GM18502 (cell line): ENCODE data around the gene MYO16.
"Not testable (repeated sequence)": the region's sequence is repeated elsewhere in the genome, so short reads cannot be mapped to it uniquely, and the experiment has no call there.

Experiments
- ATAC-seq: cut with Tn5 transposase; IDR thresholded peaks from one replicate; pipeline ENCODE4 v1.9.1; 2021; ENCODE audit warnings: mild to moderate bottlenecking; ENCODE audit not compliant: unreplicated experiment, poor library complexity

The MYO16 gene

DNA sequence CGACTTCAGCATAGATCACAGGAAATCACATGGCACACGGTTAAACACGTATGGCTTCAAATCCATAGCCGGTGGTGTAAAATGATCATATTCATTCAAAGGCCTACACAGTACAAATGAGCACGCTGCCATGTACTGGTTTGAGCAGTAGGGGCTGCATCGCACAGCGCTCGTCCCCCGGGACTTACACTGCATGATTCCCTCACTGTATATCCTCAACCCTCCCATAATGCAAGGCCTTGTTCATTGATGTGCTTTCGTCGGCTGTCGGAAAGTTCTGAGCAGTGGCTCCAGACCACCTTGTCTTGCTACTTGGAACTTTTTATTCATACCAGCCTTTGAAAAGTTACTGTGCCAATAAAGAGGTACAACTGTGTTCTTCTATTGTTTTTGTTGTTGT is 578.2 kb downstream of the MYO16 start:
- no peak for ATAC-seq

DNA sequence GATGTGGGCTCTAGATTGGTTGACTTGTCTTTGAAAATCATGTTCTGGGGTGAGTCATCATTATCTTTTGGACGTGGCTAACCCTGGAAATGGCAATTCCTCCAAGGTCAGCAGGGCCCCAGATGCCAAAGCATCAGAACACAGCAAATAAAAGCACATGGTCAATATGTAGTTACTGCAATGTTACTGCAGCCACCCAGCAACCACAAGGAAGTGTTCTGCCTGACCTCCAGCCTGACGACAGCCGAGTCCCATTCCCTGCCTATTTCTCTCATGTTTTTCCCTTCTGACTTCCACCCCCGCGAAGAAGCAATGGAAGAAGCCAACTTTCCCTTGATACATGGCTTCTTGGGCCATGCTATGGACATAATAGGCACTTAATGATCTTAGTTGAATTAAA is 579.1 kb downstream of the MYO16 start:
- ATAC-seq = no peak

DNA sequence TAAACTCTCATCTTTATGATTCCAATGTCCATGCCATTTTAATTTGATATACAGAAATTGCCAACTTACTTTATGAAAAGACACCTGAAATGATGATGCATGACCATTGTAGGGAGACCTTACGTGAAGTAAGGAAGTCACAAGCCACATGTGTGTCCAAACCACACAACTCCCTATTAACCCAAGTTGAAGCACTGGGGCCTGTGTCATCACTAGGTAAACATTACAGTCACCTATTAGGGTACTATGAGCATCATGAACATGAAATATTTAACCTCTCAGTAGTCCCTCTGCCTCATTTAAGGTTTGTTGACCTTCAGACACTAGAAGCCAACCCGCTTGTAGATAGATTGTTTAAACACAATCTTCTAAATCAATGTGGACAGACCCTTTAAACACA is 580.1 kb downstream of the MYO16 start:
- ATAC-seq = no peak

DNA sequence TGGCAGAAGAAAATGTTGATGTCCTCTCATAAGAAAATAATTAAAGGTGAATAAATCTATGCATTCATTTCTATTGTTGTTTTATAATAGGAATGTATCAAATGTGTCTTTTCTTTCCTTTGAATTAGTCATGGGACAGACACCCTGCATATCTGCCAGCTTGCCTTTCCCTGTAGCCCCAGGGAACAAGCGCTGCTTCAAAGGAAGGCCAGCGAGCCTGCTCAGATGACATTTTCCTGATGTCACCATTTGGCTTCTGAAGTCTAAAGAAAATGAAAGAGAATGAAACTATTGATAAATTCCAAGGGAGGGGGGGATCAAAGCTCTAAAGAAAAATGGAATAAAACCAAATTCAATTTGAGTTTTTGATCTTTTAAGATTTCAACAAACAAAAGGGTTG is 582.2 kb downstream of the MYO16 start:
- no peak for ATAC-seq

DNA sequence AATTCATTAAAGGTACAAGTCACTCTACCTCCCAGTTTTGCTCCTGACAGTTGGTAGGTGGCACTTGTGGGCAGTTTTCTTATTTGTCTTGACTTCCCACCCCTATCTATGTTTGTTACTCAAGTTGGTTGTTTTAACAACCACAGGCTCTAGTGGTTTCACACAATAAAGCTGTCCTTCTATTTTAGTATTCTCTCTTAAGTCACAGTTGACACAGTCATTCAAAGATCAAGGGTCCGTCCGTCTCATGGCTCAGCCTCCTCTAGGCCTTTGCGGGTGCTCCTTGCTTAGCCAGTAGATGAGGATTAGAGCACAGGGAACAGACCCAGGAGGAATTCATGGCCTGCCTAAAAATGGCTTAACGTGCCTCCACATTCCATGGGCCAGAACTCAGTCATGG is 583.2 kb downstream of the MYO16 start:
- ATAC-seq = no peak

DNA sequence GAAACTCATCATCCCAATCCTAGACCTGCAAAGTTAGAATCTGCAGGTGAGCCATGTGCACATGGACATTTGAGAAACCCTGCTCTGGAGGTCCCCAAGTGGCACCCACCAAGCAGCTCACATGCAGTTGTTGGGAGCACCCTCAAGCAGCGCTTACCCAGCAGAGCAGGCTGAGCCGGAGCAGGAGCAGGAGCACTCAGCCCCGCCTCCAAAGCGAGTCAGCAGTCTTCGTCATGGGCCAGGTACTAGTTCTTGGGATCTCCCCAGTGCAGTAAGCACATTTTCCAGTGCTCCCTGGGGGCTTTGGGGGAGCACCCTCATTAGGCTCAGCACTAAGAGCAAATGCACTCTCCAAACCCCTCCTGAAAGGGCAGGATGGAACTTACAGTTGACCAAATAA is 584.3 kb downstream of the MYO16 start:
- no peak for ATAC-seq

DNA sequence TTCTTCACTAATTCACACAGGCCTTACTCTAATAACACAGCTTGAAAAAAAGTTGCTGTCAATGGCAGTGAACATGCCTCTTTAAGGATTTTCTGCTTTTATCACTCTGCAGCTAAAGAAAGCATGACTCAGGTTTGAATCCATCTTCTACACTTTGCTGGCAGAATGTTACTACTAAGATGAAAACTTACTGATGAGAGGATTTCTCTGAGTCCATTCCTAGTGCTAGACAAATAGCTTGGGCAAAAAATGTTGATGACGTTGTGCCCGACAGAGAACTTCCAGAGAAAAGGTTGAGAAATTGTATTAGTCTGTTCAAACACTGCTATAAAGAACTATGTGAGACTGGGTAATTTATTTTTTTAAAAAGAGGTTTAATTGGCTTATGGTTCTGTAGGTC is 585.0 kb downstream of the MYO16 start:
- no peak for ATAC-seq

DNA sequence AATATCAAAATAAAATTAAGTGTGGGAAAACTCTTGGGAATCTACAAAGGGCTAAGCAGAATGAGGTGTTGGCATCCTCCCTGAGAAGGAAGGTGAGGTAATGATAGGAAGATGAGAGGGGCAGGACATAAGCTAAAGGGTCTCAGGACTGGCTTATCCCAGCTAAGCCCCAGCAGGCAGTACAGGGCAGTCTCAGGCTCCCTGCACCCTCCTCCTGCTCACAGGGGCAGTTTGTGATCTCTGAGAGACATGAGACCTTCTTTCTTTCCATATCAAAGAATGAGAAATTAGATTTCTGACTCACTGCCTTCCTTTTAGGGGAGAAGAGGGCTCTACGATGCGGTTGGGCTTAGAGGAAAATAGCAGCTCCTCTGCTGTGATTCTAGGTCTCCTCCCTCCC is 586.0 kb downstream of the MYO16 start:
- no peak for ATAC-seq

DNA sequence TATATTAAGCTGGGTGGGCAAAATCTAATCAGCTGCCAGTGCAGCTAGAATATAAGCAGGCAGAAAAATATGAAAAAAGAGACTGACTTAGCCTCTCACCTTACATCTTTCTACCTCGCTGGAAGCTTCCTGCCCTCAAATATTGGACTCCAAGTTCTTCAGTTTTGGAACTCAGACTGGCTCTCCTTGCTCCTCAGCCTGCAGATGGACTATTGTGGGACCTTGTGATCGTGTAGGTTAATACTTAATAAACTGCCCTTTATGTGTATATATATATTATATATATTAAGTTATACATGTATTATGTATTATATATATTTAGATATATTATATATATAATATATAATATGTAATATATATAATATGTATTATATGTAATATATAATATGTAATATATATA is 588.1 kb downstream of the MYO16 start:
- not testable (repeated sequence) for ATAC-seq

DNA sequence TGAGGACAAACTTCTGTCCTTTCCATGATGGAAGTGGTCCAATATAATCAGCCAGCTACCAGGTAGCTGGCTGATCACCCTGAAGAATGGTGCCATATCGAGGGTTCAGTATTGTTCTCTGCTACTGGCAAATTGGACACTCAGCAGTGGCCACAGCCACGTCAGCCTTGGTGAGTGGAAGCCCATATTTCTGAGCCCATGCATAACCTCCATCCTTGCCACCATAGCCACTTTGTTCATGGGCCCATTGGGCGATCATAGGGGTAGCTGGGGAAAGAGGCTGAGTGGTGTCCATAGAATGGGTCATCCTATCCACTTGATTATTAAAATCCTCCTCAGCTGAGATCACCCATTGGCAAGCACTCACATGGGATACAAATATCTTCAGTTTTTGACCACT is 591.2 kb downstream of the MYO16 start:
- no peak for ATAC-seq

DNA sequence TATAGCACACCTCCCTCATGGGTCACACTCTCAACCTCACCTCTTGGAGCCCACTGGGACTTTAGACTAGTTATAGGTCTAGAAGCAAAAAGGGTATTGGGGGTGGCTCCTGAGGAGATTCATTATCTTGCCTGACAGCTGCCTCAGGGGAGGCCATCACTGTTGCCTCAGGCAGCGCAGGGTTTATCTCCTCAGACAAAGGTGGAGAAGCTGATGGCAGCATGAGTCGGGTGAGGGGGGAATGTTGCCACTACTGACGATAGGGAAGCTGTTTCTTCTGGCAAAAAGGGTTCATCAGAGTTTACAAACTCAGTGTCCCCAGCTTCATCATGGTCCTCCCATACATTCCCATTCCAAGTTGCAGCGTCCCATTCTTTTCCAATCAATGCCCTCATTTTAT is 594.6 kb downstream of the MYO16 start:
- ATAC-seq = no peak

DNA sequence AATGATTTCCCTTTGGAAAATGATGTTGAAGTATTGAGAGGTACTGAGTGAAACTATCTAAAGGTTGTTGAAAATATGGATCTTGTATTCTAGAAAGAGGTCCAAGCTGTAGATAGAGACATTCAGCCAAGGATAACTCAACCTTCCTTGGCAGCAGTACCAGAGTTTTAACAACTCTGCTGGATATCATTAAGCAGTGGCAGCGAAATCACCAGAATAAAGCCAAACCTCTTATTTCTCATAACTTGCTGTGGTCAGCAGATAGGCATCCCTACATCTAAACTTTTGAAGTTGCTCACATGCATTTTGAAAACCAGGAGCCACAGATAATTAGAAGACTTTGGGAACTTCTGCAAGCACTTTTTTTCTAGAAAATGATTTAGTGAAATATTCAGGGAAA is 597.2 kb downstream of the MYO16 start:
- no peak for ATAC-seq

DNA sequence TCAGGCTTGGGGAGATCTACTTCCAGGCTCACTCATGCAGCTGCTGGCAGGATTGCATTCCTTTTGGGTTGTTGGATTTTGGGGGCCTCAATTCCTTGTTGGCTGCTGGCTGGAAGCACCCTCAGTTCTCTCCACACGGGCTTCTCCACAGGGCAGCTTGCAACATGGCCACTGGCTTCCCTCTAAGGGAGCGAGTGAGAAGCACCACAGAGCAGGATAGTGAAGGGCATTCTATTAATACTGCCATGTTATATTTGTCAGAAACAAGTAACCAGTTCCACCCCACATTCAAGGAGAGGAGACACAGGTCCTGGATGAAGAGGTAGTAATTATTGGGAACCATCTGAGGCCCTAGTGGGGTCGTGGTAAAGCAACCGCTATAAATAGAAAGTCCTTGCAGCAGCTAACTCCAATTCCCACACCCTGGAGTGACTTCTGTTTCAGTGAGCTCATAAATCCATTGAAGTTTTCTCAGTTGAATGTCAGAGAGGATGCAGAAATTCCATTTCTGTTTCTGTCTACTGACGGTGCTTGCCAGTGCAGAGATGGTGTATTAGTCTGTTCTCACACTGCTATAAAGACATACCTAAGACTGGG is 598.0 kb downstream of the MYO16 start:
- no peak for ATAC-seq

DNA sequence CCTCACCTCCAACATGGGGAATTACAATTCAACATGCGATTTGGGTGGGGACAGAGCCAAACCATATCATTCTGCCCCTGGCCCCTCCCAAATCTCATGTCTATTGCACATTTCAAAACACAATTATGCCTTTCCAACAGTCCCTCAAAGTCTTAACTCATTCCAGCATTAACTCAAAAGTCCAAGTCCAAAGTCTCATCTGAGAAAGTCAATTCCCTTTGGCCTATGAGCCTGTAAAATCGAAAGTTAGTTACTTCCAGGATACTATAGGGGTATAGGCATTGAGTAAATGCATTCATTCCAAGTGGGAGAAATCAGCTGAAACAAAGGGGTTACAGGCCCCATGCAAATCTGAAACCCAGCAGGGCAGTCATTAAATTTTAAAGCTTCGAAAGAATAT is 598.8 kb downstream of the MYO16 start:
- no peak for ATAC-seq

DNA sequence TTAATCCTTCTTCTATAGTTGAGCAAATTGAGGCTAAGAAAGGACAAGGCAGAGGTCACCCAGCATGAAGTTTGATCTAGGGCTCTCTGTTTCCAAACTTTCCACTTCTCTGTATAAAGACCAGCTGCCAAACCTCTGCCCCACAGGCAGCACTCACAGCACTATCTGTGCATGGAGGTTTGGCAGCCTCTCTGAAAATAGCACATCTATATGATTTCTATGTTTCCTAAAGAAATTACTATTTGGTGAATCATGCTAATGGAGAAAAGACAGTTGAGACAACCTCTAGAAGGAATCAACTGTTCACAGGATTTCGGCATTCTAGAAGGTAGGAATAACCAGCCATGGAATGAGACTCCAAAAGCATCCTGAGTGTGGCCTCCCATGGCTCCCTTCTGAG is 602.5 kb downstream of the MYO16 start:
- no peak for ATAC-seq

DNA sequence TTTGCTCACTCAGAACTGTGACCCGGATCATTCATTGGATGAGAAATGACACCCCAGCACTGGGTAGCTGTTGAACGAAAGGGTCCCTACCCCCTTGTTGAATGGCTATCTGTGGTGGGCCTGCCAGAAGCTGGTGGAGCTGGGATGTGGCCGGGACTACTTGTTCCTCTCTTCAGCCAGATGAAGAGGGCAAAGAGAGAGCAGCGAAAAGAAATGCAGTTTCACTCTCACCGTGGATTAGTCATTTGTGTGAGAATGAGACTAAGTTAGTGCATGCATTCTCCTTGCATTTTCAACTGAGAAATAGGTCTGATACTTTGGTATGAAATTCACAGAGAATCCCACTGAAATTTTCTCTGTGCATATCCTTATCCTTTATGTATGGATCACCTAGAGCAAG is 603.9 kb downstream of the MYO16 start:
- no peak for ATAC-seq

DNA sequence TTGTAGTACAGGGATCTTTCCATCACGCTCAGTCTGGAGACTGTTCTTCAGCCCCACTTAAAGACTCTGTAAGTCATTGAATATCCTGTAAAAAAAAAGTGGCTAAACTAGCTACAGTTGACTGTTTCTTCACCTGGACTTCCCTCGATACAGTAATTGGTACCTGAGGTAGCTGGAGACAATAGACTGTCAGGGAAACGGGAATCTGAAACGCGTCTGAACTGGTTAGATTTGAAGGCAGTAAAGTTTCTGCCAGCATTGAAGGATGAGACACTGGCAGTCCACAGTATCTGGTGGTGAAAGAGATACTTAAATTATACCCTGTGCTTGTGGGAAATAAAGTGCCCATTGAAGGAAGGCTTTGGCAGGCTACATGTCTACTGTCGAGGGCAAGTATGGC is 606.5 kb downstream of the MYO16 start:
- ATAC-seq = no peak

DNA sequence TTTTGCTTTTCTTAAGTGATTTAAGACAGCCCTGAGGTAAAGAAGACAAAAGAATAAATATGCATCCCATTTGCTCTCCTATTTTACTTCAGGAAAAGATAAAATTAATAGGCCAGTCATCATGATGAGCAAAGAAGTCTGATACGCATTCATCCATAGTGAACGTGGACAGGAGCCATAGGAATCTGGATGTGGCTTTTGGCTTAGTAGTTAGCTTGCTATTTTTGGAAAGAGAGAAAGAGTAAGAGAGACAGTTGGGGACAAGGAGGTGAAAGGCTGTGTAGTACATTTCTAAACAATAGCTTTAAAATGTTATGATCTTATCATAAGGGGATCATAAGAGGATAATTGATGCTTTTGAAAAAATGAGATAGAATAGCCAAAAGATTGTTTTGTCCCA is 611.7 kb downstream of the MYO16 start:
- no peak for ATAC-seq

DNA sequence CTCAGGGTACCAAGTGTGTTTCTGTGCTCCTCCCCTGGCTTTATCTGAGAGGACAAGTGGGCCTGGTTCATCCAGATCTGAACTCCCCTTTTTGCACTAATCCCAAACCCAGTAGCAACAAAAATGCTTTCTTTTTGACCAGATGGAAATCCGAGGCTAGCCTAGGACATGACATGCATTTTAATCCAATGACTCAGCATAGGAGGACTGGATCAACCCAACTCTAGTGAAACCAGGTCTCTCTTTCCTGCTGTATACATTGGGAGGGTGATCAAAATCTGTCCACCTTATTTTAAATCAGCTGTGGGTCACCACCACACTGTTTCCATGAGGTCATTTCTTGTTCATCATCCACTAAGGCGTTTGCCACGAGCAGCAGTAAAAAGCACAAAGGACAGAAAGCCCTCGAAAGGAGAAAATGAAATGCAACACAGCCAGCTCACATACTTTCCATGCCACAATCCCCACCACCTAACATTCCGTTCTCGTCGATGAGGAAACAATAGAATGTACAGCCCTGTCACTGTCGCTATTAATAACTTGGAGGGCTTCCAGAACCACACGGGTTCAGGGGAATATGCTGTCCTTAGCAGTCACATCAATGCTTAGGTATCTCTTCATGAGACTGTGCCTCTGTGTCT is 614.0 kb downstream of the MYO16 start:
- no peak for ATAC-seq

DNA sequence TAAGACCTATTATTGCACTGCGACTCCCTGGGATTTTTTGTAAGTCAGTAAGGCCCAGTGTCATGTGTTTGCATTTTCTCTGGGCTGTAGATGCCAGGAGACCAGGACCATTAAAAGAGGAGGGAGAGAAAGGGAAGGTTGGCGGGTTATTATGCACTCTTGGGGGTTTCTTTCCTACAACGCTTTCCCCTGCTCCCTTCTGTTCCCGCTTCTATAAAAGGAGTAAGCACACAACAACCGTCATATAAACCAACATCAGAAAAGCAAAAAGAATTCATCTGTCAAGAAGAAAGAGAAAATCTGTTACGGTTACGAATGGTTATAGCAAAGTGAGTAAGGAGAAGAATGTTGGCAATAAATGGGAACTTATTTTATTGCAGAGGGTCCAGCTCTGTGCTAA is 615.2 kb downstream of the MYO16 start:
- ATAC-seq = no peak

DNA sequence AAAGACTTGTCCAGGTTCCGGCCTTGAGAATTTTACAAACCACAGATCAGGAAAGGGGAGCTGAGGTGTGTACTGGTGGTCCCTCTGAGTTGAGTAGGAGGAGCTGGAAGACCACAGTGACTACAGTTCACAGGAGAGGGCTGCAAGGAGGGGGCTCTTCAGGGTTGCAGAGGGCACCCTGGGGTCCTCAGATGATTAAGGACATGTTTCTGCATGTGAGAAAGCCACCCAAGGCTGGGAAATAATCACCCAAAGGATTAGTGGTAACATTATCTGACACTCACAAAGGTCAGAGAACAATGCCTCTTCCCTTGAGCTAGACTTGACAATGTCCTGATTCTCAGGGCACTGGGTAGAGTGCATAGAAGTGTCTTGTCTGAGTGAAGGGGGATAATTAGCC is 616.6 kb downstream of the MYO16 start:
- ATAC-seq = no peak

DNA sequence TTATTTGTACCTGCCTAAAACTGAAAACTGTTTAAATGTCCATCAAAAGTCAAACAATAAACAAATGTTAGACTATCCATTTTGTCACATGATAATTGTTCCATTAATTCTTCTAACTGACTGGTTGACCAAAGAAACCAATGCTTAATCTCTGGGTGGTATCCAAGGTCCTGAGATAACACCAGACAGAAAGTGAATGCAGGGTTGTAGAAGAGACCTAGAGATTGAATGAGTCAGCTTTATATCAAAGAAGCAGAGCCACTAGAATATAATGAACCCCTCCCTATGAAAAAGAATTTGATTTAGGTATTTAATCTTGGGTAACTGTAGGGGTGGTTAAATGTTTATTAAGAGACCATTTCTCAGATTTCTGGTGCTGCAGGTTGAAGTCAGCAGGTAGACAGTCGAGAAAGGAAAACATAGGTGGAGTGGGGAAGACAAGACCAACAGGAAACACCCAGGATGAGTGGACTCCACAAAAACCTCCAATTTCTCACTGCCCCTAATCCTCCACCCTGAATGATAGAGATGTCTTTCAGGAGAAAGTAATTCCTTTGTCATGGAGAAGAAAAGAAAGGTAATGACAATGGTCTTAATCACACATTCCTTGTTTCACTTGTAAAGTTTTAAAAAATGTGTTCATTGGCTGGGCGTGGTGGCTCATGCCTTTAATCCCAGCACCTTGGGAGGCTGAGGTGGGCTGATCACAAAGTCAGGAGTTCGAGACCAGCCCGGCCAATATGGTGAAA is 620.5 kb downstream of the MYO16 start:
- no peak for ATAC-seq
